GM18868 (cell line): ENCODE data around the gene ADTRP.

Experiments used
- ATAC-seq: cut with Tn5 transposase; IDR thresholded peaks from one replicate; pipeline ENCODE4 v1.9.1; 2021; ENCODE audit warnings: mild to moderate bottlenecking, moderate library complexity; ENCODE audit not compliant: unreplicated experiment

Gene ADTRP

GRCh38 chr6:11778648-11779328 is at the start of gene ADTRP:
Gene ADTRP (minus strand): TSS chr6:11778803. CDS start chr6:11778759, 44 bp downstream.
- no peak for ATAC-seq

GRCh38 chr6:11826779-11827178 is 48.2 kb upstream of the ADTRP start:
- no peak for ATAC-seq

GRCh38 chr6:11824986-11825385 is 46.4 kb upstream of the ADTRP start:
- peak; percentile 89 for ATAC-seq

- ATAC-seq: no peak
These were observed 43.7 kb upstream of the ADTRP start for GRCh38 chr6:11822346-11822745.

GRCh38 chr6:11821781-11822180 is 43.2 kb upstream of the ADTRP start:
- no peak for ATAC-seq

- ATAC-seq: no peak
These were observed 42.2 kb upstream of the ADTRP start for GRCh38 chr6:11820821-11821220.

GRCh38 chr6:11819486-11819885 is 40.9 kb upstream of the ADTRP start:
- ATAC-seq: no peak

- no peak for ATAC-seq
These were observed 36.6 kb upstream of the ADTRP start for GRCh38 chr6:11815231-11815630.

GRCh38 chr6:11814819-11815218 is 36.2 kb upstream of the ADTRP start:
- ATAC-seq: no peak

GRCh38 chr6:11814106-11814505 is 35.5 kb upstream of the ADTRP start:
- ATAC-seq: no peak

- ATAC-seq: no peak
These were observed 35.0 kb upstream of the ADTRP start for GRCh38 chr6:11813606-11814005.

- no peak for ATAC-seq
These were observed 34.3 kb upstream of the ADTRP start for GRCh38 chr6:11812951-11813350.

GRCh38 chr6:11812439-11812838 is 33.8 kb upstream of the ADTRP start:
- ATAC-seq: no peak

GRCh38 chr6:11811644-11812264 is 33.2 kb upstream of the ADTRP start:
- no peak for ATAC-seq

- ATAC-seq: no peak
These were observed 32.4 kb upstream of the ADTRP start for GRCh38 chr6:11810854-11811643.

GRCh38 chr6:11810039-11810541 is 31.5 kb upstream of the ADTRP start:
- ATAC-seq: no peak

GRCh38 chr6:11808054-11808453 is 29.5 kb upstream of the ADTRP start:
- ATAC-seq: no peak

- ATAC-seq: no peak
These were observed 28.1 kb upstream of the ADTRP start for GRCh38 chr6:11806561-11807317.

- no peak for ATAC-seq
These were observed 26.9 kb upstream of the ADTRP start for GRCh38 chr6:11805259-11806053.

- ATAC-seq: no peak
These were observed 26.1 kb upstream of the ADTRP start for GRCh38 chr6:11804701-11805100.
